HG03135 (cell line): ENCODE measurements around the gene LRRTM4.
"Not testable (repeated sequence)": the region's sequence is repeated elsewhere in the genome, so short reads cannot be mapped to it uniquely, and the experiment has no call there.

Experiments used
- ATAC-seq: cut with Tn5 transposase; IDR thresholded peaks from one replicate; pipeline ENCODE4 v1.9.1; 2021; ENCODE audit warnings: mild to moderate bottlenecking, moderate library complexity; ENCODE audit not compliant: unreplicated experiment

LRRTM4 gene

GRCh38 chr2:76921006-76921405 lies 601.2 kb downstream of the LRRTM4 start:
- ATAC-seq, result no peak

- ATAC-seq, result no peak
These were observed 626.7 kb downstream of the LRRTM4 start for GRCh38 chr2:76895469-76895868.

DNA sequence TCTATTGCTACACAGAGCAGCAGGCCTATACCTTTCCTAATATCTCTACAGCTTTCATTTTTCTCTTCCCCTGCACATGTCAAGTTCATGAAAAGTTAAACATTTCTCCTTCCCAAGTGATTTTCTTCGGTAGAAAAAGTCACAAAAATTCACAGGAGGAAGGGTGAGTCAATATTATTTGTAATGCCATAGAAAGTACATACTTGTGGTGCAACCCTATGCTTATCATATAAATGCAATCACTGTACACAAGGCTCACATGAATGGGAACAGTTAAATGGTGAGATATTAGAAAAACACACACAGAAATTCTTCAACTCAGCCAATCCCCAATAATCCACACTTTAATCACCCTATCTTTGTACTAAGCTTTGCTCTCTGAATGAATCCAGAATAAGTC lies 651.6 kb downstream of the LRRTM4 start:
- no peak for ATAC-seq

DNA sequence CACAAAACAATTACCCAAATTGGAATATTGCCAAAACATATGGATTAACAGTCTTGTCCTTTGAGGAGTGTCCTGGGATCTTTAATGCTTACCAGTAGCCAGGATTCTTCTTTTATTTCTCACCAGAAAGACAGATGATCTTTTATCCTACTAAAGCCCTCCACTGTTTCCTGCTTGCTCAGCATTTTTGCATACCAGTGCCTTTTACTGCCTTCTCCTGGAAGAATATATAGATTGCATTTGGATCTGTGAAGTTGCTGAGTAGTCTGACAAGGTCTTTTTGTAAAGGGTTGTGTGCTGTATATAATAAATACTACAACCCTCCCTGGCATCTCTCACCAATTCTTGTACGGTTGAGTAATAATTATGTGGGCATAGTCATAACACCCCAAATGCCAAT lies 652.2 kb downstream of the LRRTM4 start:
- ATAC-seq, result no peak

DNA sequence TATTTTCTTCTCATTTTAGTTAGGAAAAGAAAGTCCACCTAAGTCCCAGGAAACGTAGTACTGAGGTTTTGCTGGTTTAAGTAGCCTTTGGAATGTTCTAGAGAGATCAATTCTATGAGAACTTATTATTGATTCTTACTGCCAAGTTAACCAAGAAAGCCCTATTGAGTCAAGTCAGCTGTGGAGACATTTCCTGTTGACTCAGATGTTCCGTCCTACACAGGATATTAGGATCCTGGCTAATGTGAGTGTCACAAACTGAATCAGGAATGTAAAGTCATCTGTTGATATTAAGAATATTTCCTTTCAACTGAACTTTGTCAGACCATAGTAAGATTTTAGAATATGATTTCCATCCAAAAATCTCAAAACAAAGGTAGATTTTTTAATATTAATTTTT lies 654.3 kb downstream of the LRRTM4 start:
- no peak for ATAC-seq

- no peak for ATAC-seq
These were observed 655.7 kb downstream of the LRRTM4 start for GRCh38 chr2:76866464-76866863.

- ATAC-seq, result no peak
These were observed 659.3 kb downstream of the LRRTM4 start for GRCh38 chr2:76862901-76863300.

DNA sequence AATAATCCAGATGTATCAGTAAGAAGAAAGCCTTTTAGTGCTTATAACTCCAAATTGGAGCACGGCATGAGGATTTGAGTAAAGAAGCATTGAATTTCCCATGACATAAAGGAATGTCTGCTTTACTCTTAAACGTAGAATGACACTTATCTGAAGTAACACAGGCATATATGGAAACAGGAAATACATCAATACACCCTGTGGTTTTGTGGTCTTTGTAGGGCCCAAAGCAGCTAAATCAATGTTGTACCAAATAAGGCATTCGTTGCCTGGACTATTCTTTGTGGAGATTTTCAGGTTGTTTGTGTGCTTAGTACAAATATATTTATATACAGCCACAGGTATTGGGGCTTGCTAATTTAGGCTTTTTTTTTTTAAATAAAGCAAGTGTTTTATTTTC lies 660.5 kb downstream of the LRRTM4 start:
- no peak for ATAC-seq

GRCh38 chr2:76851000-76851399 lies 671.2 kb downstream of the LRRTM4 start:
- ATAC-seq, result no peak

GRCh38 chr2:76849086-76849485 lies 673.1 kb downstream of the LRRTM4 start:
- ATAC-seq, result no peak

GRCh38 chr2:76839826-76840225 lies 682.4 kb downstream of the LRRTM4 start:
- ATAC-seq, result no peak

GRCh38 chr2:76829374-76830234 lies 692.6 kb downstream of the LRRTM4 start:
- ATAC-seq, result no peak

GRCh38 chr2:76826691-76827090 lies 695.5 kb downstream of the LRRTM4 start:
- no peak for ATAC-seq

DNA sequence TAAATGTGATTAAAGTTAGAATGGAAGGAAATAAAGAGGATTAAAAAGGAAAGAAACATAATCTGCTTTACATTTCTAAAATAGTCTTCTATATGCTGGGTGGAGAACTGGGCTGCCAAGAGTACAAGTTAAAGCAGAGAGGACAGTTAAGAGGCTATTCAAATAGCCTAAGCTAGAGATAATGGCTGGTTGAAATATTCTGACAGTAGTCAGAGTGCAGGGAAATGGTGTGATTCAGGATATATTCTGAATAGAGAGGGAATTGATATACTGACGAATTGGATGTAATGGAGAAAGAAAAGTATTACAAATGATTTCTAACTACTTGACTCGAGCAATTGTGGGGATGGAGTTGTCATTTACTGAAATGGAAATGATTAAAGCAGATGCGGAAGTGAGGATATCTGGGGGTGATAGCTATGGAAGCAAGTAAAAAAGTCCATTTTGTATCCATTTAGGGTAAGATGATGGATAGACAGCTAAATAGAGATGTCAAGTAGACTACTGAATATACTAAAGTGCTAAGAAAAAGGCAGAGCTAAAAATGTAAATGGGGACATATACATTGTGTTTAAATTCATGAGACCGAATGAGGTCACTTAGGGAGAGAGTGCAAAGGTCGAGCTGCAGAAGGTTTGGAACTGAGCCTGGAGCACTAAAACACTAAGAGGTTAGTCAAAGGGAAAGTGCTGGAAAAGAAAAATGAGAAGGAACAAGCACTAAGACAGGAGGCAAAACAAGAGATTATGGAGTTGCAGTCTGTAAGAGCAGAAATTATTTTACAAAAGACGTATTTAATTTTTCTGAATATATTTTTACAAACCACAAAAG lies 696.8 kb downstream of the LRRTM4 start:
- no peak for ATAC-seq

DNA sequence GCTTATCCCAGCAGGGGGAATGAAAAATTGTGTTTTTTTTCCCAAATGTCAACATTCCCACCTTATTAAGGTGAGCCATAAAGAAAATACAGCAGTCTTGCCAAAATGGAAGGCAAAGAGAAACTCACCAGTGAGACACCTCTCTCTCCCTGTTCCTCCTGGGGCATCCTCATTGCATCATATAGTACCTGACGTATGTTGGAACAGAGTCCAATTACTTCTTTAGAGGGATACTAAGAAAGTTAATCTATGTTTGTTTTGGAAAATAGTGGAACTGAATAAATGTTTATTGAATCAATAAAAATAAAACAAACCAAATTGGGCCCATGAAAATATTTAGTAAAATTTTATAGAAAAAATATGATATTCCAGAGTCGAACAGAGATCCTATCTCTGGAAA lies 700.4 kb downstream of the LRRTM4 start:
- ATAC-seq, result no peak

GRCh38 chr2:76813084-76813483 lies 709.1 kb downstream of the LRRTM4 start:
- no peak for ATAC-seq

- no peak for ATAC-seq
These were observed 710.0 kb downstream of the LRRTM4 start for GRCh38 chr2:76812156-76812555.

- no peak for ATAC-seq
These were observed 713.0 kb downstream of the LRRTM4 start for GRCh38 chr2:76809136-76809535.

DNA sequence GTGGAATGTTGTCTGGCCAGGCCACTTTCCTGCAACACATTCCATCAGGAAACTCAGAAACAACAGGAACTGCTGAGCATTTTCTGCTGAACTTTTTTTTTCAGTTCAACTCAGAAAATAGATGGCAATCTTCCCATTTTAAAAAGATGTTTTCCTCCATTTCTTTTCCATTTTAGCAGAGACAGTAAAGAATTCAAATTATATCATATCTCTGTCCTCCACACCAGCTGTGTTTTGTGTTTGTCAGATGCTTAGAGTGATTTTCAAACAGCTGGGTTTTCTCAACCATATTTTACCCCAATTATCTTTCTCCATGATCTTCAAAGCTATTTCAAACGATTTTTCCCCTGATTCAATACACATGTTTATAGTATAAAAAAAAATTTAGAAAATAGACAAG lies 713.4 kb downstream of the LRRTM4 start:
- no peak for ATAC-seq

DNA sequence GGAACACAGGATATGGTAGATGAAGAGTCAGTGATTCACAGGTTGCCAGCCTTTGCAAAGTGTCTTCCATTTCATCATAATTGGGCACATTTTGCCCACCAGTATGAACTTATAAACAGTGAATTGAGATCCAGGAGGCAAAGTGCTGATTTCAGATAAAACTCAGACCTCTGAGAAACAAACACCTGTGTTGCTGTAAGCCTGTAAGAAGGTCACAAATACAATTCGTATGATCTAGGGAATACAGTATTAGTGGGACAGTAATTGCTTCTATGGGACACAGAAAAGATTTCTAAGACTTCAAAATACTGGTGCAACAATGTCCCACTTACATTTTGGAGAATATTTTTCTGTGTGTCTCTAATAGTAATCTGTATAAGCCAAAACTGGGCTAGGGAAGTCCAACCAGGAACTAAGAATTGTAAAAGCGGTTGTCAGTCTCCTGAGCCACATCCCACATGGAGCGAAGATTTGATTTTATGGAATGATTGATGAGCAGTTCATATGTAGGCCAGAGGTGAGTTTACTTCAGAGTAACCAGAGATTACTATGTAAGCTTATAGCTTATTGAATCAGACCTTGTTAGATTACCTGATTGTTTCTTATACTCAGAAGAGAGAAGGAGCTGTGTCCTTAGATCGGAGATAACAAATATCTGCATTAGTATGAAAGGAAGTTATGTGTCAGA lies 728.4 kb downstream of the LRRTM4 start:
- ATAC-seq, result no peak

DNA sequence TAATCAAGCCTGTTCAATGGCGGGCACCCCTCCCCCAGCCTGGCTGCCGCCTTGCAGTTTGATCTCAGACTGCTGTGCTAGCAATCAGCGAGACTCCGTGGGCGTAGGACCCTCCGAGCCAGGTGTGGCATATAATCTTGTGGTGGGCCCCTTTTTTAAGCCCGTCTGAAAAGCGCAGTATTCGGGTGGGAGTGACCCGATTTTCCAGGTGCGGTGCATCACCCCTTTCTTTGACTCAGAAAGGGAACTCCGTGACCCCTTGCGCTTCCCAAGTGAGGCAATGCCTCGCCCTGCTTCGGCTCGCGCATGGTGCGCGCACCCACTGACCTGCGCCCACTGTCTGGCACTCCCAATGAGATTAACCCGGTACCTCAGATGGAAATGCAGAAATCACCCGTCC lies 740.9 kb downstream of the LRRTM4 start:
- not testable (repeated sequence) for ATAC-seq
